ENCODE data around the gene NUDT6.
"Not testable (repeated sequence)": the region's sequence is repeated elsewhere in the genome, so short reads cannot be mapped to it uniquely, and the experiment has no call there.

The NUDT6 gene

GRCh38 chr4:122854447-122855352 lies 67.7 kb downstream of the NUDT6 start:
- no peak overlapping the region for H3K4me3 ChIP-seq (ENCODE audit: low read depth, low read length)
- DNase-seq (ENCODE audit: low read depth): no peak
- no peak for TF ChIP-seq CTCF (IDR thresholded peaks at IDR 0.05; ENCODE audit: control insufficient read depth, extremely low read depth, insufficient read depth)

- no peak for TF ChIP-seq CTCF (IDR thresholded peaks at IDR 0.05; ENCODE audit: control insufficient read depth, extremely low read depth, insufficient read depth)
- no peak for DNase-seq (ENCODE audit: low read depth)
- no peak overlapping the region for H3K4me3 ChIP-seq (ENCODE audit: low read depth, low read length)
These were observed 70.8 kb downstream of the NUDT6 start for GRCh38 chr4:122851568-122851967.

GRCh38 chr4:122849789-122850188 lies 72.6 kb downstream of the NUDT6 start:
- DNase-seq (ENCODE audit: low read depth); H3K4me3 ChIP-seq (ENCODE audit: low read depth, low read length): not testable (repeated sequence)

- no peak overlapping the region for H3K4me3 ChIP-seq (ENCODE audit: low read depth, low read length)
- DNase-seq (ENCODE audit: low read depth): no peak
- no peak for TF ChIP-seq CTCF (IDR thresholded peaks at IDR 0.05; ENCODE audit: control insufficient read depth, extremely low read depth, insufficient read depth)
These were observed 74.5 kb downstream of the NUDT6 start for GRCh38 chr4:122847931-122848330.

GRCh38 chr4:122845760-122846159 lies 76.6 kb downstream of the NUDT6 start:
- DNase-seq (ENCODE audit: low read depth): no peak
- no peak overlapping the region for H3K4me3 ChIP-seq (ENCODE audit: low read depth, low read length)
- no peak for TF ChIP-seq CTCF (IDR thresholded peaks at IDR 0.05; ENCODE audit: control insufficient read depth, extremely low read depth, insufficient read depth)

- no peak for TF ChIP-seq CTCF (IDR thresholded peaks at IDR 0.05; ENCODE audit: control insufficient read depth, extremely low read depth, insufficient read depth)
These were observed 77.3 kb downstream of the NUDT6 start for GRCh38 chr4:122845066-122845465.

GRCh38 chr4:122844391-122844790 lies 78.0 kb downstream of the NUDT6 start:
- H3K4me3 ChIP-seq (ENCODE audit: low read depth, low read length); DNase-seq (ENCODE audit: low read depth): not testable (repeated sequence)

More at GRCh38 chr4:122845066-122845465, 77.3 kb downstream of the NUDT6 start:
- no peak for DNase-seq (ENCODE audit: low read depth)
- H3K4me3 ChIP-seq (ENCODE audit: low read depth, low read length): no peak overlapping the region

- TF ChIP-seq CTCF (IDR thresholded peaks at IDR 0.05; ENCODE audit: control insufficient read depth, extremely low read depth, insufficient read depth): no peak
- DNase-seq (ENCODE audit: low read depth): peak; percentile 97
- H3K4me3 ChIP-seq (ENCODE audit: low read depth, low read length): no peak overlapping the region
These were observed 79.3 kb downstream of the NUDT6 start for GRCh38 chr4:122842984-122843531.
